K562 (cell line): ENCODE data around the gene GDAP1L1. TPM values are rescaled to one million over a fixed set of nuclear protein-coding genes. Genes with fewer than 3 reads are reported as not detected.

Experiments used
- ATAC-seq: fragments of 200-7000 bp; cut with Tn5 transposase; 3 replicates; pipeline ENCODE4 v1.9.1; 2020; ENCODE audit warnings: moderate library complexity
- BruUV-seq: library from RNA; stranded (reverse); fragments of 400-500 nt; replicated peaks from 2 replicates; lab custom pipeline; 2021; lab: Mats Ljungman, UMichigan
- CTCF ChIA-PET: fragments of 300-600 bp; formaldehyde crosslinking; extraction: SDS; loops from one replicate; lab custom pipeline; 2021; ENCODE audit warnings: low intra/inter-chr PET ratio; lab: Yijun Ruan, JAX
- POLR2A ChIA-PET: fragments of 300-600, 350-650 bp; sonication (Branson Sonifier 250); formaldehyde crosslinking; extraction: SDS; loops from one replicate; lab custom pipeline; 2021; ENCODE audit warnings: antibody characterized with exemption, inconsistent platforms; lab: Yijun Ruan, JAX
- DNase-seq, 4 experiments: peaks; one replicate each; pipeline versions ENCODE4 v3.0.0 to v3.0.0-alpha.2; 2011 to 2018; ENCODE audit warnings: low spot score in 3 of 4, mixed read lengths in 3 of 4; ENCODE audit errors: extremely low read depth in 1 of 4
- FAIRE-seq: peaks from 2 replicates; lab custom pipeline; 2011; peaks lifted over from hg19 to GRCh38; lab: Jason Lieb, UNC
- H2AFZ ChIP-seq: 2 replicates; pipeline ENCODE4 v1.6.0; 2011; ENCODE audit warnings: low read depth, low read length, control low read depth, inconsistent platforms
- H3K27ac ChIP-seq: fragments of 200-600 bp; 3 replicates; pipeline ENCODE4 v1.8.0; 2011; ENCODE audit warnings: low read depth, mild to moderate bottlenecking, control low read depth, inconsistent platforms, low read length, moderate library complexity, mixed read lengths; ENCODE audit errors: extremely low read depth
- H3K27me3 ChIP-seq, 2 experiments: fragments of 300-600 bp in 1 of 2; 2 replicates in 1 of 2; 3 replicates in 1 of 2; pipeline versions ENCODE4 v1.6.0 to v1.8.0; 2011; ENCODE audit warnings: inconsistent platforms in 2 of 2, low read length in 2 of 2, mild to moderate bottlenecking in 1 of 2, mixed read lengths in 1 of 2, moderate library complexity in 1 of 2; ENCODE audit not compliant: control insufficient read depth in 2 of 2, insufficient read depth in 2 of 2
- H3K36me3 ChIP-seq: fragments of 300-600 bp; 3 replicates; pipeline ENCODE4 v1.8.0; 2011; ENCODE audit warnings: mild to moderate bottlenecking, low read length, inconsistent platforms; ENCODE audit not compliant: control insufficient read depth, insufficient read depth
- H3K4me1 ChIP-seq, 2 experiments: fragments of 200-600 bp in 1 of 2; replicated peaks in 1 of 2; 2 replicates in 1 of 2; 3 replicates in 1 of 2; pipeline versions ENCODE4 v1.5.1 to v1.8.0; 2011; ENCODE audit warnings: inconsistent platforms in 2 of 2, low read length in 2 of 2, mild to moderate bottlenecking in 1 of 2, mixed read lengths in 1 of 2, moderate library complexity in 1 of 2; ENCODE audit not compliant: control insufficient read depth in 2 of 2, insufficient read depth in 2 of 2
- H3K4me2 ChIP-seq: 2 replicates; pipeline ENCODE4 v1.6.1; 2011; ENCODE audit warnings: low read length, control low read depth, inconsistent platforms, mixed read lengths; ENCODE audit not compliant: insufficient read depth
- H3K4me3 ChIP-seq: fragments of 200-600 bp; sonication (generic), shearing (Covaris generic); 2 replicates; pipeline ENCODE4 v1.5.1; 2016; ENCODE audit warnings: control low read depth, inconsistent platforms
- H3K79me2 ChIP-seq: fragments of 200-600 bp; 3 replicates; pipeline ENCODE4 v1.8.0; 2011; ENCODE audit warnings: low read length, inconsistent platforms; ENCODE audit not compliant: control insufficient read depth, insufficient read depth
- H3K9ac ChIP-seq, 2 experiments: 2 replicates each; pipeline versions ENCODE4 v1.6.0 to v1.6.1; 2011; ENCODE audit warnings: low read depth in 2 of 2, low read length in 2 of 2, control low read depth in 1 of 2, inconsistent platforms in 1 of 2, mild to moderate bottlenecking in 1 of 2, mixed read lengths in 1 of 2; ENCODE audit not compliant: insufficient read depth in 1 of 2
- H3K9me1 ChIP-seq: one replicate; pipeline ENCODE4 v1.6.0; 2011; ENCODE audit warnings: inconsistent platforms, mild to moderate bottlenecking, low read length, moderate library complexity; ENCODE audit not compliant: control insufficient read depth, insufficient read depth
- H3K9me3 ChIP-seq: replicated peaks from 2 replicates; pipeline ENCODE4 v1.5.1; 2011; ENCODE audit warnings: low read depth, low read length, inconsistent platforms; ENCODE audit not compliant: control insufficient read depth, insufficient read depth
- H4K20me1 ChIP-seq: replicated peaks from 2 replicates; pipeline ENCODE4 v1.6.1; 2011; ENCODE audit warnings: low read length, inconsistent platforms, mixed read lengths; ENCODE audit not compliant: control insufficient read depth, insufficient read depth
- GMEB1 ChIP-seq: fragments of 250-450 bp; sonication (Bioruptor Pico); IDR thresholded peaks from 2 replicates; pipeline ENCODE4 v1.4.0; 2020; ENCODE audit warnings: mild to moderate bottlenecking
- SMAD4 ChIP-seq: fragments of 250-450 bp; sonication (Bioruptor Pico); conservative IDR thresholded peaks from 2 replicates; pipeline ENCODE4 v1.8.0; 2021; ENCODE audit warnings: inconsistent platforms, mild to moderate bottlenecking, moderate library complexity
- SMARCA4 ChIP-seq: fragments of 450-650 bp; IDR thresholded peaks from 2 replicates; pipeline ENCODE4 v1.6.1; 2016
- WHSC1 ChIP-seq: IDR thresholded peaks from one replicate; pipeline ENCODE4 v1.6.1; 2012; ENCODE audit warnings: low read length, control low read depth, inconsistent platforms
- ZNF695 ChIP-seq: fragments of 450-650 bp; formaldehyde crosslinking; IDR thresholded peaks from 2 replicates; pipeline ENCODE4 v1.4.0; 2020; ENCODE audit warnings: mild to moderate bottlenecking, moderate library complexity
- in situ Hi-C: fragments of 300-500 bp; cut with MboI; formaldehyde crosslinking; loops from 4 replicates; pipeline ENCODE4 v1.15.0; 2018; ENCODE audit warnings: inconsistent platforms, mixed read lengths
- intact Hi-C: fragments of 100-400 bp; cut with micrococcal nuclease; formaldehyde crosslinking; loops from 2 replicates; pipeline ENCODE4 v1.14.2; 2022
- polyA plus RNA-seq, 8 experiments: library from polyadenylated mRNA; depleted of rRNA in 4 of 8; stranded (reverse) in 5 of 8; unstranded in 3 of 8; fragments of >200 nt; fragmentation: Nextera tagmentation in 2 of 8; fragmentation: Illumina TruSeq in 1 of 8; extraction: Ambion mirVana in 2 of 8; extraction: Trizol in 1 of 8; gene quantifications; 2 replicates each; pipeline versions ENCODE4 v1.2.1 to v1.2.3, GENCODE V29; 2011 to 2014; ENCODE audit warnings: inconsistent platforms in 1 of 8, missing spikeins in 1 of 8
- total RNA-seq, 7 experiments: library from RNA; depleted of rRNA in 6 of 7; stranded (reverse); fragments of >200 nt in 6 of 7; fragmentation: Illumina TruSeq in 2 of 7; extraction: Trizol in 2 of 7; gene quantifications; 2 replicates each; pipeline versions ENCODE4 v1.2.1 to v1.2.3, GENCODE V29; 2011 to 2021; ENCODE audit warnings: low replicate concordance in 1 of 7

GDAP1L1 gene
- total and polyA plus RNA-seq, 9 of the 15 experiments (the other 6 are each of a cell fraction or from before 2014, with no cell fraction given): 0.06 to 0.40 (median 0.19) TPM; not detected in 5

GRCh38 chr20:44206132-44206531, 41.0 kb upstream of the GDAP1L1 start:
- Histone ChIP-seq H2AFZ (no peak overlapping the region), H3K36me3 (peaks cover 42% of the 10 kb centered on the region), H4K20me1 (0 out of 2 replicates have a peak, but pooled peaks cover 4% of the 10 kb centered on the region), H3K4me1 (peaks cover 19 to 23% of the 10 kb centered on the region in 2 experiments), H3K4me2 (no peak overlapping the region)
- ChIA-PET POLR2A (no interaction called here), CTCF (no interaction called here)
- BruUV-seq: no TSS peak
- no peak for ATAC-seq
- TF ChIP-seq WHSC1 (no peak), ZNF695 (CRISPR knock-in tag) (no peak), GMEB1 (CRISPR knock-in tag) (no peak), SMARCA4 (no peak), SMAD4 (CRISPR knock-in tag) (no peak)
- TF ChIP-seq, all 486 proteins: peak for 0
- H3K79me2 ChIP-seq: peaks cover 50% of the 10 kb centered on the region
- H3K9ac ChIP-seq: no peak overlapping the region
- H3K9me1 ChIP-seq: no peaks in the 10 kb centered on the region
- H3K4me3 ChIP-seq: no peak overlapping the region
- FAIRE-seq (no peak), DNase-seq (no peak)
- no peak overlapping the region for H3K27ac ChIP-seq
- H3K27me3 ChIP-seq: no peaks in the 10 kb centered on the region
- in situ Hi-C loops: no loop called here
- no peaks in the 10 kb centered on the region for H3K9me3 ChIP-seq
- intact Hi-C loops: no loop called here
